HepG2 (cell line): Measurements from ENCODE around the gene THADA. TPM values are rescaled to one million over a fixed set of nuclear protein-coding genes. Genes with fewer than 3 reads are reported as not detected.

Experiments used
- HHEX ChIP-seq: IDR thresholded peaks from 2 replicates; pipeline ENCODE4 v1.6.1; 2016; ENCODE audit warnings: control low read depth
- HOXA3 ChIP-seq: sonication (generic); formaldehyde crosslinking; IDR thresholded peaks from 2 replicates; pipeline ENCODE4 v1.5.0; 2020; ENCODE audit warnings: missing genetic modification reagents
- MED1 ChIP-seq: sonication (generic); formaldehyde crosslinking; IDR thresholded peaks from 2 replicates; pipeline ENCODE4 v1.4.0; 2020; ENCODE audit warnings: missing genetic modification reagents
- NCOR1 ChIP-seq: fragments of 200-600 bp; sonication (generic); IDR thresholded peaks from 2 replicates; pipeline ENCODE4 v1.7.0; 2017; ENCODE audit warnings: antibody characterized with exemption, low read length, borderline replicate concordance
- PITX1 ChIP-seq: sonication (generic); formaldehyde crosslinking; IDR thresholded peaks from 2 replicates; pipeline ENCODE4 v1.5.1; 2020; ENCODE audit warnings: mild to moderate bottlenecking, missing genetic modification reagents
- SMC3 ChIP-seq: IDR thresholded peaks from 2 replicates; pipeline ENCODE4 v1.6.1; 2011; ENCODE audit warnings: low read length, improper control_type of control experiment
- STAG1 ChIP-seq: sonication (generic); formaldehyde crosslinking; IDR thresholded peaks from 2 replicates; pipeline ENCODE4 v1.4.0; 2020; ENCODE audit warnings: missing genetic modification reagents
- TCF7 ChIP-seq: sonication (generic); IDR thresholded peaks from 2 replicates; pipeline ENCODE4 v1.6.1; 2016; ENCODE audit warnings: antibody characterized with exemption, low read depth
- TOPORS ChIP-seq: sonication (generic); formaldehyde crosslinking; IDR thresholded peaks from 2 replicates; pipeline ENCODE4 v1.8.0; 2023; ENCODE audit warnings: mild to moderate bottlenecking, missing genetic modification reagents
- XRCC5 ChIP-seq: fragments of 200-400 bp; formaldehyde crosslinking; optimal IDR thresholded peaks from 2 replicates; pipeline ENCODE3; 2017; ENCODE audit warnings: mild to moderate bottlenecking, low read length
- ZBTB37 ChIP-seq: sonication (generic); formaldehyde crosslinking; IDR thresholded peaks from 2 replicates; pipeline ENCODE4 v1.4.0; 2020; ENCODE audit warnings: mild to moderate bottlenecking, missing genetic modification reagents
- ZBTB43 ChIP-seq: sonication (generic); formaldehyde crosslinking; conservative IDR thresholded peaks from 2 replicates; pipeline ENCODE4 v1.4.0; 2020; ENCODE audit warnings: missing genetic modification reagents
- ZNF124 ChIP-seq: sonication (generic); formaldehyde crosslinking; IDR thresholded peaks from 2 replicates; pipeline ENCODE4 v1.4.0; 2020; ENCODE audit warnings: missing genetic modification reagents
- ZNF264 ChIP-seq: sonication (generic); formaldehyde crosslinking; IDR thresholded peaks from 2 replicates; pipeline ENCODE4 v1.4.0; 2020; ENCODE audit warnings: missing genetic modification reagents
- ZNF331 ChIP-seq: sonication (generic); formaldehyde crosslinking; IDR thresholded peaks from 2 replicates; pipeline ENCODE4 v1.4.0; 2020; ENCODE audit warnings: missing genetic modification reagents
- ZNF446 ChIP-seq: sonication (generic); formaldehyde crosslinking; IDR thresholded peaks from 2 replicates; pipeline ENCODE4 v1.5.0; 2020; ENCODE audit warnings: mild to moderate bottlenecking, missing genetic modification reagents
- ZNF557 ChIP-seq: sonication (generic); formaldehyde crosslinking; IDR thresholded peaks from 2 replicates; pipeline ENCODE4 v1.4.0; 2020; ENCODE audit warnings: missing genetic modification reagents
- ZNF572 ChIP-seq: sonication (generic); formaldehyde crosslinking; IDR thresholded peaks from 2 replicates; pipeline ENCODE4 v1.5.1; 2020; ENCODE audit warnings: mild to moderate bottlenecking, missing genetic modification reagents
- ZNF670 ChIP-seq: sonication (generic); formaldehyde crosslinking; IDR thresholded peaks from 2 replicates; pipeline ENCODE4 v1.8.0; 2022; ENCODE audit warnings: mild to moderate bottlenecking, missing genetic modification reagents, borderline replicate concordance
- ZNF768 ChIP-seq: sonication (generic); formaldehyde crosslinking; IDR thresholded peaks from 2 replicates; pipeline ENCODE4 v1.4.0; 2020; ENCODE audit warnings: missing genetic modification reagents
- ZNF878 ChIP-seq: sonication (generic); formaldehyde crosslinking; IDR thresholded peaks from 2 replicates; pipeline ENCODE4 v1.8.1; 2023; ENCODE audit warnings: mild to moderate bottlenecking, missing genetic modification reagents, moderate library complexity
- ZNF879 ChIP-seq: sonication (generic); formaldehyde crosslinking; IDR thresholded peaks from 2 replicates; pipeline ENCODE4 v1.8.1; 2023; ENCODE audit warnings: missing genetic modification reagents
- polyA plus RNA-seq, 8 experiments: library from polyadenylated mRNA; depleted of rRNA in 3 of 8; stranded (reverse) in 7 of 8; unstranded in 1 of 8; fragments of >200 nt; fragmentation: Illumina TruSeq in 4 of 8; extraction: Trizol in 4 of 8; gene quantifications; 2 replicates each; pipeline versions ENCODE4 v1.2.1 to v1.2.3, GENCODE V29; 2011 to 2016; ENCODE audit warnings: low read depth in 4 of 8, missing spikeins in 1 of 8, mixed read lengths in 1 of 8; ENCODE audit not compliant: insufficient read depth in 1 of 8
- total RNA-seq, 5 experiments: library from RNA; depleted of rRNA; stranded (reverse); fragments of >200 nt; fragmentation: Illumina TruSeq; extraction: Trizol; gene quantifications; 2 replicates each; pipeline ENCODE4 v1.2.3, GENCODE V29; 2016; ENCODE audit warnings: low read depth in 1 of 5
- TF ChIP-seq, protein P1 (sequence below): IDR thresholded peaks from 2 replicates; pipeline ENCODE4 v1.6.1; 2016; ENCODE audit warnings: low read depth
- TF ChIP-seq, protein P2 (sequence below): sonication (generic); formaldehyde crosslinking; IDR thresholded peaks from 2 replicates; pipeline ENCODE4 v1.4.0; 2020; ENCODE audit warnings: missing genetic modification reagents, mild to moderate bottlenecking, borderline replicate concordance

The THADA gene
- total and polyA plus RNA-seq, 2 of the 13 experiments (the other 11 are each of a cell fraction or from before 2014, with no cell fraction given): 12.7 to 21.7 TPM

DNA sequence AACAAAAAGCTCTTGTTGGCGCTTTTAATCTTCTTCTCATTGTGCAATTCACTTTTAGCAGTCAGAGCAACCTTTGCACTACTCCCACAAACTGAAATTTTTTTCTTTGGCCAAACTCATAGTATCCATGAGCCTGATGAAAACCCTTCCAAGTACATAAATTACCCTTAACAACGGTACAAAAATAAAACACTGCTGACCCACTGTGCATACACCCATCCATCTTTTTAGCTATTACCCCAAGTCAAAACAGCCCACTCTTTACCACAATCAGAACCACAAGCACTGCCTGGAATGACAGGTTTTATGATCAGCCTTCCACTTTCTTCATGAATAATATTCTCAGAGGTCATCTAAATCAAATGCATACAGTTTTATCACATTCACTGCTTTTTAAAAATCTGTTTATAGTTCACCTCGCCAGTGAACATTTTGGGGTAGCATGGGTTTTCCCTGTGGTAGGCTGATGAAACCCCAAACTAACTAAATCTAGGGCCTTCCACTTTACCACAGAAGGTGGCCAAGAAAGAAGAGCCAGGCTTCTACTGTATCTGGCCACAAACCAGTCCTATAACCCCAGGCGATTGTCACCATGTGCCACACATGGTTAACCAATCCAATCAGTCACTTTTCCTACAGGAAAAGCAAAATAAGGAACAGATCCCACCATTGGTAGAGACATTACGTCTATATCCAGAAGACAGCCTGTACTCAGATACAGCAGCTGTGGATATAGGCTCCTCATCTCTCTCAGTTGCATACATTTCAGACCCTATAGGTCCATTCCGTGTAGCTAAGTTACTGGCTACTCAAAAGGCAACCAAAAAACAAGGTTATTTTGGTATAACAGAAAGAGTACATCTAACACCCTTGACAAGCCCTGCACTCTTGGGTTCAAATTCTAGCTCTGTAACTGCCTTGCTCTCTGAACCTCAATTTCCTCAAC lies 171.3 kb downstream of the THADA start (continued):
- TF ChIP-seq ZNF878 (CRISPR knock-in tag) (no peak), ZNF557 (CRISPR knock-in tag) (0 out of 2 replicates have a peak, but pooled peaks have one; percentile 51), TOPORS (no peak), TCF7 (peak; percentile 91), HOXA3 (CRISPR knock-in tag) (no peak; the same call in 1 of the 2 replicates), NCOR1 (peak; percentile 95), ZNF572 (CRISPR knock-in tag) (no peak), SMC3 (peak; percentile 17; the same call in 1 of the 2 replicates), STAG1 (no peak; the same call in 1 of the 2 replicates), XRCC5 (no peak), ZNF768 (no peak), ZNF331 (CRISPR knock-in tag) (peak; percentile 73; the same call in 1 of the 2 replicates), HHEX (CRISPR knock-in tag) (0 out of 2 replicates have a peak, but pooled peaks have one; percentile 30), MED1 (peak; percentile 93), ZNF264 (CRISPR knock-in tag) (peak; percentile 87), ZNF879 (no peak), ZBTB43 (CRISPR knock-in tag) (0 out of 2 replicates have a peak, but pooled peaks have one; percentile 47), ZNF124 (CRISPR knock-in tag) (peak; percentile 88; the same call in 1 of the 2 replicates), PITX1 (peak; percentile 87), ZBTB37 (CRISPR knock-in tag) (no peak), ZNF446 (CRISPR knock-in tag) (no peak), ZNF670 (CRISPR knock-in tag) (0 out of 2 replicates have a peak, but pooled peaks have one; percentile 44)
- TF ChIP-seq, protein P1, sequence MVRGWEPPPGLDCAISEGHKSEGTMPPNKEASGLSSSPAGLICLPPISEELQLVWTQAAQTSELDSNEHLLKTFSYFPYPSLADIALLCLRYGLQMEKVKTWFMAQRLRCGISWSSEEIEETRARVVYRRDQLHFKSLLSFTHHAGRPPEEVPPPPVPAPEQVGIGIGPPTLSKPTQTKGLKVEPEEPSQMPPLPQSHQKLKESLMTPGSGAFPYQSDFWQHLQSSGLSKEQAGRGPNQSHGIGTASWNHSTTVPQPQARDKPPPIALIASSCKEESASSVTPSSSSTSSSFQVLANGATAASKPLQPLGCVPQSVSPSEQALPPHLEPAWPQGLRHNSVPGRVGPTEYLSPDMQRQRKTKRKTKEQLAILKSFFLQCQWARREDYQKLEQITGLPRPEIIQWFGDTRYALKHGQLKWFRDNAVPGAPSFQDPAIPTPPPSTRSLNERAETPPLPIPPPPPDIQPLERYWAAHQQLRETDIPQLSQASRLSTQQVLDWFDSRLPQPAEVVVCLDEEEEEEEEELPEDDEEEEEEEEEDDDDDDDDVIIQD (CRISPR knock-in tag): peak; percentile 48; the same call in 1 of the 2 replicates
- TF ChIP-seq, protein P2, sequence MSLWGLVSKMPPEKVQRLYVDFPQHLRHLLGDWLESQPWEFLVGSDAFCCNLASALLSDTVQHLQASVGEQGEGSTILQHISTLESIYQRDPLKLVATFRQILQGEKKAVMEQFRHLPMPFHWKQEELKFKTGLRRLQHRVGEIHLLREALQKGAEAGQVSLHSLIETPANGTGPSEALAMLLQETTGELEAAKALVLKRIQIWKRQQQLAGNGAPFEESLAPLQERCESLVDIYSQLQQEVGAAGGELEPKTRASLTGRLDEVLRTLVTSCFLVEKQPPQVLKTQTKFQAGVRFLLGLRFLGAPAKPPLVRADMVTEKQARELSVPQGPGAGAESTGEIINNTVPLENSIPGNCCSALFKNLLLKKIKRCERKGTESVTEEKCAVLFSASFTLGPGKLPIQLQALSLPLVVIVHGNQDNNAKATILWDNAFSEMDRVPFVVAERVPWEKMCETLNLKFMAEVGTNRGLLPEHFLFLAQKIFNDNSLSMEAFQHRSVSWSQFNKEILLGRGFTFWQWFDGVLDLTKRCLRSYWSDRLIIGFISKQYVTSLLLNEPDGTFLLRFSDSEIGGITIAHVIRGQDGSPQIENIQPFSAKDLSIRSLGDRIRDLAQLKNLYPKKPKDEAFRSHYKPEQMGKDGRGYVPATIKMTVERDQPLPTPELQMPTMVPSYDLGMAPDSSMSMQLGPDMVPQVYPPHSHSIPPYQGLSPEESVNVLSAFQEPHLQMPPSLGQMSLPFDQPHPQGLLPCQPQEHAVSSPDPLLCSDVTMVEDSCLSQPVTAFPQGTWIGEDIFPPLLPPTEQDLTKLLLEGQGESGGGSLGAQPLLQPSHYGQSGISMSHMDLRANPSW (CRISPR knock-in tag): 0 out of 2 replicates have a peak, but pooled peaks have one; percentile 57
